ENCODE results near the gene CAPZB. TPM values are rescaled to one million over a fixed set of nuclear protein-coding genes. Genes with fewer than 3 reads are reported as not detected.
A peak's percentile ranks its signal among the peaks of the same experiment; 100 is the strongest.
"Not testable (repeated sequence)": the region's sequence is repeated elsewhere in the genome, so short reads cannot be mapped to it uniquely, and the experiment has no call there.

Gene CAPZB
- total RNA-seq, 1 donor from 2014 or later: 264 TPM

- H3K9me3 Mint-ChIP-seq: no peaks in the 10 kb centered on the region
- TF ChIP-seq, protein P1, sequence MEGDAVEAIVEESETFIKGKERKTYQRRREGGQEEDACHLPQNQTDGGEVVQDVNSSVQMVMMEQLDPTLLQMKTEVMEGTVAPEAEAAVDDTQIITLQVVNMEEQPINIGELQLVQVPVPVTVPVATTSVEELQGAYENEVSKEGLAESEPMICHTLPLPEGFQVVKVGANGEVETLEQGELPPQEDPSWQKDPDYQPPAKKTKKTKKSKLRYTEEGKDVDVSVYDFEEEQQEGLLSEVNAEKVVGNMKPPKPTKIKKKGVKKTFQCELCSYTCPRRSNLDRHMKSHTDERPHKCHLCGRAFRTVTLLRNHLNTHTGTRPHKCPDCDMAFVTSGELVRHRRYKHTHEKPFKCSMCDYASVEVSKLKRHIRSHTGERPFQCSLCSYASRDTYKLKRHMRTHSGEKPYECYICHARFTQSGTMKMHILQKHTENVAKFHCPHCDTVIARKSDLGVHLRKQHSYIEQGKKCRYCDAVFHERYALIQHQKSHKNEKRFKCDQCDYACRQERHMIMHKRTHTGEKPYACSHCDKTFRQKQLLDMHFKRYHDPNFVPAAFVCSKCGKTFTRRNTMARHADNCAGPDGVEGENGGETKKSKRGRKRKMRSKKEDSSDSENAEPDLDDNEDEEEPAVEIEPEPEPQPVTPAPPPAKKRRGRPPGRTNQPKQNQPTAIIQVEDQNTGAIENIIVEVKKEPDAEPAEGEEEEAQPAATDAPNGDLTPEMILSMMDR (conservative IDR thresholded peaks at IDR 0.05): no peak
- H3K4me3 Mint-ChIP-seq: peak overlapping the region; percentile 71
- no peak for DNase-seq (ENCODE audit: extremely low spot score, unreplicated experiment)
- H3K4me1 Mint-ChIP-seq (ENCODE audit: unreplicated experiment): peaks cover 20% of the 10 kb centered on the region
- no peaks in the 10 kb centered on the region for H3K27me3 Mint-ChIP-seq
- H3K27ac Mint-ChIP-seq: no peak overlapping the region
- H3K36me3 Mint-ChIP-seq: peaks cover 29% of the 10 kb centered on the region
Measured at GRCh38 chr1:19308509-19308907, 176.8 kb downstream of the CAPZB start.

- H3K27me3 Mint-ChIP-seq: no peaks in the 10 kb centered on the region
- no peak for DNase-seq (ENCODE audit: extremely low spot score, unreplicated experiment)
- peak overlapping the region; percentile 27 for H3K4me3 Mint-ChIP-seq
- no peaks in the 10 kb centered on the region for H3K9me3 Mint-ChIP-seq
- H3K36me3 Mint-ChIP-seq: peaks cover 32% of the 10 kb centered on the region
- peaks cover 14% of the 10 kb centered on the region for H3K4me1 Mint-ChIP-seq (ENCODE audit: unreplicated experiment)
- TF ChIP-seq, protein P1 (conservative IDR thresholded peaks at IDR 0.05): no peak
- no peak overlapping the region for H3K27ac Mint-ChIP-seq
Measured at GRCh38 chr1:19307794-19308508, 177.4 kb downstream of the CAPZB start.

DNA sequence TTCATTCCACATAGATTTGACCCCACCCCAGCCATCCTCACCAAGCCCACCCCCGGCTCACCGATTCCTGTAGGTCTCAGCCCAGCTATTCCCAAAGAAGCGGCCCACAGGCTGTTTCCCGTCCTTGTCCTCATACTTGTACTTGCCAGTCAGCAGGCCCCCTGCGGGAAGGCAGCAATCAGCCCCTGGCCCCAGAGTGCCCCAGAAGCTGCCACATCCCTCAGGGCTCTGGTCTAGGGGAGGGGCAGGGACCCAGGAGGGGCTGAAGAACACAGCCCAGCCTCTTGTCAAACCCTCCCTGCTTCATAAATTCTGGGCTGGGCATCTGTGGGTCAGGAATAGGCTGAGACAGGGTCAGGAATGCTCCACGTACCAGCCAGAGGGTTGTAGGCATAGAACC, 178.4 kb downstream of the CAPZB start:
- no peaks in the 10 kb centered on the region for H3K9me3 Mint-ChIP-seq
- H3K27me3 Mint-ChIP-seq: no peaks in the 10 kb centered on the region
- H3K4me1 Mint-ChIP-seq (ENCODE audit: unreplicated experiment): peaks cover 13% of the 10 kb centered on the region
- H3K27ac Mint-ChIP-seq: no peak overlapping the region
- H3K4me3 Mint-ChIP-seq: no peak overlapping the region
- peaks cover 32% of the 10 kb centered on the region for H3K36me3 Mint-ChIP-seq
- TF ChIP-seq, protein P1 (conservative IDR thresholded peaks at IDR 0.05): no peak
- no peak for DNase-seq (ENCODE audit: extremely low spot score, unreplicated experiment)

DNA sequence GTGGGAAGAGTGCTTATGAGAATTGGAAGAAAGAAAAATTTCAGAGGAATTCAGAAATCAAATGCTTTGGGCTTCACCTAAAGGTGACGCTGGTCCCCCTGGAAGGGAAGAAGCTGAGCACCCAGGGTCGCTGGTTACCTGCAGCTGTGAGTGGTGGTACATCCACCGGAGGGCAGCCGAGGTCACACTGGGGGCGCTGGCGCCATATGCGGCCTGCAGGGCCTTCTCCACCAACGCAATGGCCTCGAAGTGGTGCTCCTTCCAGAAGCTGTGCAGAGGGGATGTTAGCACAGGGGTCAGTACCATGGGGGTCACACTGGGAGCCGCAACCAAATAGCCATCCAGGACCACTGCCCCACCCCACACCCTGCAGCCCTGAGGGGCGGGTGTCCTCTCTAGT, 179.5 kb downstream of the CAPZB start:
- no peaks in the 10 kb centered on the region for H3K9me3 Mint-ChIP-seq
- no peak for DNase-seq (ENCODE audit: extremely low spot score, unreplicated experiment)
- H3K4me1 Mint-ChIP-seq (ENCODE audit: unreplicated experiment): peaks cover 9% of the 10 kb centered on the region
- TF ChIP-seq, protein P1 (conservative IDR thresholded peaks at IDR 0.05): no peak
- no peak overlapping the region for H3K4me3 Mint-ChIP-seq
- no peak overlapping the region for H3K27ac Mint-ChIP-seq
- no peaks in the 10 kb centered on the region for H3K27me3 Mint-ChIP-seq
- peaks cover 32% of the 10 kb centered on the region for H3K36me3 Mint-ChIP-seq

- H3K9me3 Mint-ChIP-seq; DNase-seq (ENCODE audit: extremely low spot score, unreplicated experiment); H3K4me3 Mint-ChIP-seq; H3K27me3 Mint-ChIP-seq; H3K4me1 Mint-ChIP-seq (ENCODE audit: unreplicated experiment); H3K27ac Mint-ChIP-seq: not testable (repeated sequence)
- H3K36me3 Mint-ChIP-seq: peaks cover 39% of the 10 kb centered on the region
Measured at GRCh38 chr1:19304081-19304480, 181.3 kb downstream of the CAPZB start.

DNA sequence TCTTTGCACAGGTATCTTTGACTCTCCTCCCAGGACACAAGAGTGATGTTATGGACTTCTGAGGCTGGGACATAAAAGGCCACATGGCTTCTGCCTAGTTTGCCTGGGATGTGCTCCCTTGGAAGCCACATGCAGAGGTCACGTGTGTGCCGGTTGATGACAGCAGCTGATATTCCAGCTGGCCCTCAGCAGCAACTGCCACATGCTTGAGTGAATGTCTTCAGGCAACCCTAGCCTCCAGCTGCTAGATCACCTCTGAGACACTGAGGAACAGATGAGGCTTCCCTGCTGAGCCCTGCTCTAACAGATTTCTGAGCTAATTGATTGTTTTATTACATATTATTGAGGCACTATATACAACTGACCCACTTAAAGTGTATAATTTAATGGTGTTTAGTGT, 185.1 kb downstream of the CAPZB start:
- DNase-seq (ENCODE audit: extremely low spot score, unreplicated experiment): no peak
- TF ChIP-seq, protein P1 (conservative IDR thresholded peaks at IDR 0.05): no peak
- H3K9me3 Mint-ChIP-seq: peaks cover 11% of the 10 kb centered on the region
- H3K36me3 Mint-ChIP-seq: peaks cover 32% of the 10 kb centered on the region
- no peaks in the 10 kb centered on the region for H3K27me3 Mint-ChIP-seq
- H3K4me1 Mint-ChIP-seq (ENCODE audit: unreplicated experiment): no peaks in the 10 kb centered on the region
- no peak overlapping the region for H3K4me3 Mint-ChIP-seq
- H3K27ac Mint-ChIP-seq: no peak overlapping the region
